Measurements from ENCODE around the gene ACAT1. TPM values are rescaled to one million over a fixed set of nuclear protein-coding genes. Genes with fewer than 3 reads are reported as not detected.
"Not testable (repeated sequence)": the region's sequence is repeated elsewhere in the genome, so short reads cannot be mapped to it uniquely, and the experiment has no call there.

ACAT1 gene
- total and polyA plus RNA-seq, 2 experiments from 2014 or later: 87.1 to 188 TPM

- H3K4me2 ChIP-seq: no peak overlapping the region
- DNase-seq (ENCODE audit: low spot score): peak; percentile 59
- 72% methylated on average over 5 of the region's 5 CpGs for WGBS (ENCODE audit: low lambda C conversion rate, missing lambda C conversion rate)
- H3K79me2 ChIP-seq: no peaks in the 10 kb centered on the region
- no peak overlapping the region for H3K4me3 ChIP-seq
- TF ChIP-seq CTCF (IDR thresholded peaks at IDR 0.05; ENCODE audit: poor library complexity) (no peak), EZH2 (IDR thresholded peaks at IDR 0.05; ENCODE audit: borderline replicate concordance) (no peak), EZH2phosphoT487 (IDR thresholded peaks at IDR 0.05; ENCODE audit: low read depth, severe bottlenecking, unreplicated experiment) (no peak)
- no peak overlapping the region for H2AFZ ChIP-seq
- H3K27ac ChIP-seq: no peak overlapping the region
- no peaks in the 10 kb centered on the region for H4K20me1 ChIP-seq (ENCODE audit: insufficient read depth, poor library complexity, severe bottlenecking)
- H3K27me3 ChIP-seq: no peaks in the 10 kb centered on the region
- H3K4me1 ChIP-seq (ENCODE audit: insufficient read depth): no peaks in the 10 kb centered on the region
- no peaks in the 10 kb centered on the region for H3K9me2 ChIP-seq (replicated peaks; ENCODE audit: insufficient read depth)
- H3K36me3 ChIP-seq (replicated peaks; ENCODE audit: insufficient read depth, low read depth): no peaks in the 10 kb centered on the region
- no peaks in the 10 kb centered on the region for H3K9me3 ChIP-seq (ENCODE audit: low read depth)
Measured at GRCh38 chr11:108115500-108116140, 5.7 kb upstream of the ACAT1 start.

- H3K79me2 ChIP-seq: peaks cover 6% of the 10 kb centered on the region
- no peak overlapping the region for H3K27ac ChIP-seq
- H3K9me2 ChIP-seq (replicated peaks; ENCODE audit: insufficient read depth): no peaks in the 10 kb centered on the region
- TF ChIP-seq CTCF (IDR thresholded peaks at IDR 0.05; ENCODE audit: poor library complexity) (peak; percentile 72), EZH2phosphoT487 (IDR thresholded peaks at IDR 0.05; ENCODE audit: low read depth, severe bottlenecking, unreplicated experiment) (no peak)
- H3K27me3 ChIP-seq: no peaks in the 10 kb centered on the region
- peaks cover 6% of the 10 kb centered on the region for H3K4me1 ChIP-seq (ENCODE audit: insufficient read depth)
- H3K9me3 ChIP-seq (ENCODE audit: low read depth): no peaks in the 10 kb centered on the region
- H3K4me3 ChIP-seq: no peak overlapping the region
- peak; percentile 47 for DNase-seq (ENCODE audit: low spot score)
- no peaks in the 10 kb centered on the region for H4K20me1 ChIP-seq (ENCODE audit: insufficient read depth, poor library complexity, severe bottlenecking)
- no peaks in the 10 kb centered on the region for H3K36me3 ChIP-seq (replicated peaks; ENCODE audit: insufficient read depth, low read depth)
- H2AFZ ChIP-seq: no peak overlapping the region
- H3K4me2 ChIP-seq: no peak overlapping the region
Measured at GRCh38 chr11:108117746-108118371, 3.5 kb upstream of the ACAT1 start.

- DNase-seq (ENCODE audit: low spot score); H3K9me2 ChIP-seq (replicated peaks; ENCODE audit: insufficient read depth); H3K4me3 ChIP-seq; H4K20me1 ChIP-seq (ENCODE audit: insufficient read depth, poor library complexity, severe bottlenecking); H3K36me3 ChIP-seq (replicated peaks; ENCODE audit: insufficient read depth, low read depth); H3K9me3 ChIP-seq (ENCODE audit: low read depth); H3K27me3 ChIP-seq: not testable (repeated sequence)
- H3K4me2 ChIP-seq: peak overlapping the region; percentile 80
- peaks cover 30% of the 10 kb centered on the region for H3K79me2 ChIP-seq
- H3K4me1 ChIP-seq (ENCODE audit: insufficient read depth): peaks cover 13% of the 10 kb centered on the region
- WGBS (ENCODE audit: low lambda C conversion rate, missing lambda C conversion rate): 80% methylated on average over 7 of the region's 7 CpGs
- H2AFZ ChIP-seq: peak overlapping the region; percentile 29
- peak overlapping the region; percentile 72 for H3K27ac ChIP-seq
Measured at GRCh38 chr11:108120936-108121273, 462 bp upstream of the ACAT1 start.

GRCh38 chr11:108122166-108122628, 830 bp downstream of the ACAT1 start:
- no peaks in the 10 kb centered on the region for H3K36me3 ChIP-seq (replicated peaks; ENCODE audit: insufficient read depth, low read depth)
- no peak for TF ChIP-seq EZH2phosphoT487 (IDR thresholded peaks at IDR 0.05; ENCODE audit: low read depth, severe bottlenecking, unreplicated experiment)
- no peak for TF ChIP-seq EZH2 (IDR thresholded peaks at IDR 0.05; ENCODE audit: borderline replicate concordance)
- TF ChIP-seq CTCF (IDR thresholded peaks at IDR 0.05; ENCODE audit: poor library complexity): no peak
- 46% methylated on average over 9 of the region's 9 CpGs for WGBS (ENCODE audit: low lambda C conversion rate, missing lambda C conversion rate)
- H4K20me1 ChIP-seq (ENCODE audit: insufficient read depth, poor library complexity, severe bottlenecking): no peaks in the 10 kb centered on the region
- H3K27me3 ChIP-seq: no peaks in the 10 kb centered on the region
- no peaks in the 10 kb centered on the region for H3K9me3 ChIP-seq (ENCODE audit: low read depth)
- peak overlapping the region; percentile 71 for H3K27ac ChIP-seq
- peaks cover 34% of the 10 kb centered on the region for H3K79me2 ChIP-seq
- peak overlapping the region; percentile 53 for H2AFZ ChIP-seq
- H3K4me1 ChIP-seq (ENCODE audit: insufficient read depth): peaks cover 13% of the 10 kb centered on the region
- H3K4me2 ChIP-seq: peak overlapping the region; percentile 80
- peak; percentile 16 for DNase-seq (ENCODE audit: low spot score)
- H3K4me3 ChIP-seq: peak overlapping the region; percentile 54
- H3K9me2 ChIP-seq (replicated peaks; ENCODE audit: insufficient read depth): no peaks in the 10 kb centered on the region
